ENCODE measurements around the gene SSU72. TPM values are rescaled to one million over a fixed set of nuclear protein-coding genes. Genes with fewer than 3 reads are reported as not detected.

Gene SSU72
- total RNA-seq, 2 experiments from 2014 or later, result 95.4 to 101 TPM

GRCh38 chr1:1603671-1604373, 29.2 kb upstream of the SSU72 start:
- POLR2A ChIA-PET, result interaction anchor here (0.9 to 1.2 kb wide), 3 partner anchors 10 to 27 kb away, joined by 3 to 5 read pairs (median 4); partner anchors contain the start of gene MIB2
- Mint-ChIP-seq H3K27ac (no peak overlapping the region), H3K4me1 (ENCODE audit: low read depth) (peaks cover 17% of the 10 kb centered on the region), H3K9me3 (no peaks in the 10 kb centered on the region), H3K27me3 (no peaks in the 10 kb centered on the region), H3K36me3 (ENCODE audit: low read depth) (no peaks in the 10 kb centered on the region), H3K4me3 (no peak overlapping the region)
- intact Hi-C loops (cut with DNase I, micrococcal nuclease), result no loop called here
- Histone ChIP-seq H3K9me3 (ENCODE audit: control insufficient read depth in 1 of 2, insufficient read depth in 1 of 2, low read length in 2 of 2) (no peaks in the 10 kb centered on the region), H3K27ac (ENCODE audit: low read depth in 1 of 2, low read length in 2 of 2) (no peak overlapping the region), H3K27me3 (ENCODE audit: control insufficient read depth in 1 of 2, insufficient read depth in 2 of 2, low read length in 2 of 2) (no peaks in the 10 kb centered on the region), H3K4me1 (ENCODE audit: insufficient read depth, low read length) (peaks cover 28% of the 10 kb centered on the region), H3K4me3 (ENCODE audit: low read length) (no peak overlapping the region), H3K36me3 (ENCODE audit: insufficient read depth, low read length) (no peaks in the 10 kb centered on the region)
- peak in 1 of 14 experiments; percentile 17 for DNase-seq
- no peak for TF ChIP-seq CTCF (IDR thresholded peaks at IDR 0.05)
- CTCF ChIA-PET, result interaction anchor here (1.6 kb wide), 1 partner anchor 30 kb away, joined by 4 read pairs; no protein-coding TSS in a partner anchor
- no peak for ATAC-seq (ENCODE audit: poor library complexity)

GRCh38 chr1:1602968-1603506, 28.4 kb upstream of the SSU72 start:
- DNase-seq, result peak in 1 of 14 experiments; percentile 14
- Histone ChIP-seq H3K9me3 (ENCODE audit: control insufficient read depth in 1 of 2, insufficient read depth in 1 of 2, low read length in 2 of 2) (no peaks in the 10 kb centered on the region), H3K36me3 (ENCODE audit: insufficient read depth, low read length) (no peaks in the 10 kb centered on the region), H3K27me3 (ENCODE audit: control insufficient read depth in 1 of 2, insufficient read depth in 2 of 2, low read length in 2 of 2) (no peaks in the 10 kb centered on the region), H3K4me3 (ENCODE audit: low read length) (no peak overlapping the region), H3K27ac (ENCODE audit: low read depth in 1 of 2, low read length in 2 of 2) (no peak overlapping the region), H3K4me1 (ENCODE audit: insufficient read depth, low read length) (peaks cover 34% of the 10 kb centered on the region)
- ChIA-PET POLR2A (interaction anchor here (0.6 to 3.4 kb wide), 4 partner anchors 11 to 98 kb away, joined by 3 to 22 read pairs (median 5); partner anchors contain the start of gene MIB2), CTCF (interaction anchor here (1.6 kb wide), 1 partner anchor 29 kb away, joined by 4 read pairs; no protein-coding TSS in a partner anchor)
- Mint-ChIP-seq H3K27ac (peak overlapping the region; percentile 20), H3K4me3 (no peak overlapping the region), H3K4me1 (ENCODE audit: low read depth) (peaks cover 17% of the 10 kb centered on the region), H3K36me3 (ENCODE audit: low read depth) (no peaks in the 10 kb centered on the region), H3K27me3 (no peaks in the 10 kb centered on the region), H3K9me3 (no peaks in the 10 kb centered on the region)
- intact Hi-C loops (cut with DNase I, micrococcal nuclease), result no loop called here
- TF ChIP-seq CTCF (IDR thresholded peaks at IDR 0.05), result no peak
- ATAC-seq (ENCODE audit: poor library complexity), result no peak

- DNase-seq, result peak in 1 of 14 experiments; percentile 20
Measured at GRCh38 chr1:1602304-1602967, 27.8 kb upstream of the SSU72 start.

More at GRCh38 chr1:1602304-1602967, 27.8 kb upstream of the SSU72 start:
- Histone ChIP-seq H3K4me3 (ENCODE audit: low read length) (no peak overlapping the region), H3K27me3 (ENCODE audit: control insufficient read depth in 1 of 2, insufficient read depth in 2 of 2, low read length in 2 of 2) (no peaks in the 10 kb centered on the region), H3K9me3 (ENCODE audit: control insufficient read depth in 1 of 2, insufficient read depth in 1 of 2, low read length in 2 of 2) (no peaks in the 10 kb centered on the region), H3K27ac (ENCODE audit: low read depth in 1 of 2, low read length in 2 of 2) (no peak overlapping the region), H3K4me1 (ENCODE audit: insufficient read depth, low read length) (peaks cover 35% of the 10 kb centered on the region), H3K36me3 (ENCODE audit: insufficient read depth, low read length) (no peaks in the 10 kb centered on the region)
- H3K27me3 Mint-ChIP-seq, result no peaks in the 10 kb centered on the region
- no peaks in the 10 kb centered on the region for H3K36me3 Mint-ChIP-seq (ENCODE audit: low read depth)
- CTCF ChIA-PET, result interaction anchor here (1.6 kb wide), 1 partner anchor 28 kb away, joined by 4 read pairs; no protein-coding TSS in a partner anchor
- POLR2A ChIA-PET, result interaction anchor here (0.6 to 3.4 kb wide), 3 partner anchors 12 to 98 kb away, joined by 3 to 22 read pairs (median 6); partner anchors contain the start of gene MIB2
- peaks cover 17% of the 10 kb centered on the region for H3K4me1 Mint-ChIP-seq (ENCODE audit: low read depth)
- no peak overlapping the region for H3K4me3 Mint-ChIP-seq
- intact Hi-C loops (cut with DNase I, micrococcal nuclease), result no loop called here
- H3K9me3 Mint-ChIP-seq, result no peaks in the 10 kb centered on the region
- ATAC-seq (ENCODE audit: poor library complexity), result no peak
- TF ChIP-seq CTCF (IDR thresholded peaks at IDR 0.05), result no peak
- peak overlapping the region; percentile 20 for H3K27ac Mint-ChIP-seq

Data from CD4-positive, alpha-beta T cell (primary cell).